K562 (cell line): ENCODE results near the gene ACTN3. TPM values are rescaled to one million over a fixed set of nuclear protein-coding genes. Genes with fewer than 3 reads are reported as not detected.
A peak's percentile ranks its signal among the peaks of the same experiment; 100 is the strongest.

Experiments
- ATF1 ChIP-seq, 2 experiments: fragments of 450-650 bp in 1 of 2; IDR thresholded peaks; 2 replicates each; pipeline ENCODE4 v1.6.1; 2016; ENCODE audit warnings: missing compliant biosample characterization in 1 of 2, missing genetic modification characterization in 1 of 2
- CREBBP ChIP-seq: IDR thresholded peaks from one replicate; pipeline ENCODE4 v1.6.1; 2012; ENCODE audit warnings: low read depth, mild to moderate bottlenecking, control low read depth, inconsistent platforms, low read length
- MCM7 ChIP-seq, 2 experiments: fragments of 450-650 bp; IDR thresholded peaks; 2 replicates each; pipeline ENCODE4 v1.6.1; 2016 to 2018
- NFE2 ChIP-seq: IDR thresholded peaks from 2 replicates; pipeline ENCODE4 v1.6.1; 2014; ENCODE audit warnings: antibody characterized with exemption, low read depth
- NR2F6 ChIP-seq: fragments of 450-650 bp; formaldehyde crosslinking; IDR thresholded peaks from 2 replicates; pipeline ENCODE4 v1.4.0; 2020; ENCODE audit warnings: mild to moderate bottlenecking
- RAD51 ChIP-seq: fragments of 450-650 bp; IDR thresholded peaks from 2 replicates; pipeline ENCODE4 v1.7.1; 2016; ENCODE audit warnings: low read depth, mild to moderate bottlenecking, borderline replicate concordance
- RB1 ChIP-seq: fragments of 450-650 bp; IDR thresholded peaks from 2 replicates; pipeline ENCODE4 v1.6.1; 2017; ENCODE audit warnings: low read depth, mild to moderate bottlenecking
- RCOR1 ChIP-seq, 2 experiments: IDR thresholded peaks; 2 replicates each; pipeline ENCODE4 v1.6.1; 2012; ENCODE audit warnings: low read depth in 2 of 2, low read length in 2 of 2, borderline replicate concordance in 1 of 2, improper control_type of control experiment in 1 of 2
- SAFB2 ChIP-seq: fragments of 200-400 bp; formaldehyde crosslinking; IDR thresholded peaks from 2 replicates; pipeline ENCODE4 v1.6.1; 2018; ENCODE audit warnings: borderline replicate concordance, low read length, low read depth, moderate library complexity; ENCODE audit not compliant: severe bottlenecking
- ZNF133 ChIP-seq: fragments of 250-450 bp; sonication (Bioruptor Pico); IDR thresholded peaks from 2 replicates; pipeline ENCODE4 v1.4.0; 2020; ENCODE audit warnings: mild to moderate bottlenecking
- ZNF354B ChIP-seq: fragments of 250-450 bp; sonication (Bioruptor Pico); IDR thresholded peaks from 2 replicates; pipeline ENCODE4 v1.4.0; 2020
- ZNF431 ChIP-seq: sonication (generic); formaldehyde crosslinking; IDR thresholded peaks from 2 replicates; pipeline ENCODE4 v1.8.0; 2022; ENCODE audit warnings: mild to moderate bottlenecking, missing genetic modification reagents
- ZNF57 ChIP-seq: fragments of 450-650 bp; formaldehyde crosslinking; IDR thresholded peaks from 2 replicates; pipeline ENCODE4 v1.4.0; 2020; ENCODE audit warnings: mild to moderate bottlenecking, moderate library complexity
- polyA plus RNA-seq, 8 experiments: library from polyadenylated mRNA; depleted of rRNA in 4 of 8; stranded (reverse) in 5 of 8; unstranded in 3 of 8; fragments of >200 nt; fragmentation: Nextera tagmentation in 2 of 8; fragmentation: Illumina TruSeq in 1 of 8; extraction: Ambion mirVana in 2 of 8; extraction: Trizol in 1 of 8; gene quantifications; 2 replicates each; pipeline versions ENCODE4 v1.2.1 to v1.2.3, GENCODE V29; 2011 to 2014; ENCODE audit warnings: inconsistent platforms in 1 of 8, missing spikeins in 1 of 8
- total RNA-seq, 7 experiments: library from RNA; depleted of rRNA in 6 of 7; stranded (reverse); fragments of >200 nt in 6 of 7; fragmentation: Illumina TruSeq in 2 of 7; extraction: Trizol in 2 of 7; gene quantifications; 2 replicates each; pipeline versions ENCODE4 v1.2.1 to v1.2.3, GENCODE V29; 2011 to 2021; ENCODE audit warnings: low replicate concordance in 1 of 7
- TF ChIP-seq, protein P1 (sequence below): fragments of 250-450 bp; sonication (Bioruptor Pico); IDR thresholded peaks from 2 replicates; pipeline ENCODE4 v1.5.0; 2020; ENCODE audit warnings: mild to moderate bottlenecking, borderline replicate concordance
- TF ChIP-seq, protein P2 (sequence below): fragments of 250-450 bp; sonication (Bioruptor Pico); IDR thresholded peaks from 2 replicates; pipeline ENCODE4 v1.5.0; 2021
- TF ChIP-seq, protein P3 (sequence below), 2 experiments: fragments of 450-650 bp; conservative IDR thresholded peaks; 2 replicates each; pipeline ENCODE4 v1.6.1; 2017; ENCODE audit warnings: mild to moderate bottlenecking in 2 of 2, moderate library complexity in 2 of 2
- TF ChIP-seq, protein P4 (sequence below): IDR thresholded peaks from 3 replicates; pipeline ENCODE4 v1.6.1; 2011; ENCODE audit warnings: borderline replicate concordance, mild to moderate bottlenecking, moderate library complexity; ENCODE audit not compliant: insufficient read length; ENCODE audit errors: extremely low read depth
- TF ChIP-seq, protein P5 (sequence below): fragments of 450-650 bp; IDR thresholded peaks from 2 replicates; pipeline ENCODE4 v1.6.1; 2016; ENCODE audit warnings: mild to moderate bottlenecking

Gene ACTN3
- total and polyA plus RNA-seq, 9 of the 15 experiments (the other 6 are each of a cell fraction or from before 2014, with no cell fraction given) = not detected

DNA sequence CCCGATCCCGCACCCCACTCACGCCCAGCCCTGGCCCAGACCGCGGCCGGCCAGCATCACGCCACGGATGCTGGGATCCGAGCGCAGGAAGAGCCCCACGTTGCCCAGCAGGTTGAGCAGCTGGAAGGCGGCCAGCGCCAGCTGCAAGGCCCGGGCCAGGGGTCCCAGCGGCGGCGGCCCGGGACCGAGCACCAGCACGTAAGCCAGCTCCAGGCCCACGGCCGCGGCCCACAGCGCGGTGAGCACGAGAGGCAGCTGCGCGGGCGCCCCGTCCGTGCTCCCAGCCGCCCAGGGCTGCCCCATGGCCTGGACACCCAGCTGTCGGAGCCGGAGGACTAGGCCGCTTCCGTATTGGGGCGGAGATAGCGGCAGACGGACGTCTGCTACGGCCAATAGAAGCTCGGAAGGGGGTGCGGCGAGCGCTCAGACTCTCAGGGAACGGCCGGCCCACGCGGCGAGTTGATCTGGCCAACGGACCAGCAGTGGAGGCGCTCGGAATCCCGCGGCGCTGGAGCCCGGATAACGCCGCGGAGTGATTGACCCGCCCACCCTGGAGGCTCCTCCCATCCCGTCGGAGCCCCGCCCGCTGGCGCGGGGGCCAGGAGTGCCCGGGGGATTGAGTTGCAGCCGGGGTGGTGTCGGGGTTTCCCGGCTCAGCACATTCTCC lies 869 bp upstream of the ACTN3 start, which contains the start of gene ZDHHC24 (continued):
- TF ChIP-seq NFE2 (no peak), ZNF57 (CRISPR knock-in tag) (no peak), ZNF431 (peak; percentile 71; the same call in 1 of the 2 replicates), ATF1 (CRISPR knock-in tag; IDR thresholded peaks at IDR 0.05) (no peak), ATF1 (tag; IDR thresholded peaks at IDR 0.05) (peak; percentile 79), ZNF133 (CRISPR knock-in tag) (no peak), RCOR1 (IDR thresholded peaks at IDR 0.05; ENCODE audit: borderline replicate concordance in 1 of 2, low read depth in 2 of 2, low read length in 2 of 2) (no peak), ZNF354B (no peak), NR2F6 (CRISPR knock-in tag) (no peak), CREBBP (no peak), RB1 (peak; percentile 81), SAFB2 (no peak), RAD51 (no peak), MCM7 (IDR thresholded peaks at IDR 0.05) (no peak)
- TF ChIP-seq, protein P1, sequence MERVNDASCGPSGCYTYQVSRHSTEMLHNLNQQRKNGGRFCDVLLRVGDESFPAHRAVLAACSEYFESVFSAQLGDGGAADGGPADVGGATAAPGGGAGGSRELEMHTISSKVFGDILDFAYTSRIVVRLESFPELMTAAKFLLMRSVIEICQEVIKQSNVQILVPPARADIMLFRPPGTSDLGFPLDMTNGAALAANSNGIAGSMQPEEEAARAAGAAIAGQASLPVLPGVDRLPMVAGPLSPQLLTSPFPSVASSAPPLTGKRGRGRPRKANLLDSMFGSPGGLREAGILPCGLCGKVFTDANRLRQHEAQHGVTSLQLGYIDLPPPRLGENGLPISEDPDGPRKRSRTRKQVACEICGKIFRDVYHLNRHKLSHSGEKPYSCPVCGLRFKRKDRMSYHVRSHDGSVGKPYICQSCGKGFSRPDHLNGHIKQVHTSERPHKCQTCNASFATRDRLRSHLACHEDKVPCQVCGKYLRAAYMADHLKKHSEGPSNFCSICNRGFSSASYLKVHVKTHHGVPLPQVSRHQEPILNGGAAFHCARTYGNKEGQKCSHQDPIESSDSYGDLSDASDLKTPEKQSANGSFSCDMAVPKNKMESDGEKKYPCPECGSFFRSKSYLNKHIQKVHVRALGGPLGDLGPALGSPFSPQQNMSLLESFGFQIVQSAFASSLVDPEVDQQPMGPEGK = no peak
- TF ChIP-seq, protein P2, sequence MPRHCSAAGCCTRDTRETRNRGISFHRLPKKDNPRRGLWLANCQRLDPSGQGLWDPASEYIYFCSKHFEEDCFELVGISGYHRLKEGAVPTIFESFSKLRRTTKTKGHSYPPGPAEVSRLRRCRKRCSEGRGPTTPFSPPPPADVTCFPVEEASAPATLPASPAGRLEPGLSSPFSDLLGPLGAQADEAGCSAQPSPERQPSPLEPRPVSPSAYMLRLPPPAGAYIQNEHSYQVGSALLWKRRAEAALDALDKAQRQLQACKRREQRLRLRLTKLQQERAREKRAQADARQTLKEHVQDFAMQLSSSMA (CRISPR knock-in tag) = no peak
- TF ChIP-seq, protein P3, sequence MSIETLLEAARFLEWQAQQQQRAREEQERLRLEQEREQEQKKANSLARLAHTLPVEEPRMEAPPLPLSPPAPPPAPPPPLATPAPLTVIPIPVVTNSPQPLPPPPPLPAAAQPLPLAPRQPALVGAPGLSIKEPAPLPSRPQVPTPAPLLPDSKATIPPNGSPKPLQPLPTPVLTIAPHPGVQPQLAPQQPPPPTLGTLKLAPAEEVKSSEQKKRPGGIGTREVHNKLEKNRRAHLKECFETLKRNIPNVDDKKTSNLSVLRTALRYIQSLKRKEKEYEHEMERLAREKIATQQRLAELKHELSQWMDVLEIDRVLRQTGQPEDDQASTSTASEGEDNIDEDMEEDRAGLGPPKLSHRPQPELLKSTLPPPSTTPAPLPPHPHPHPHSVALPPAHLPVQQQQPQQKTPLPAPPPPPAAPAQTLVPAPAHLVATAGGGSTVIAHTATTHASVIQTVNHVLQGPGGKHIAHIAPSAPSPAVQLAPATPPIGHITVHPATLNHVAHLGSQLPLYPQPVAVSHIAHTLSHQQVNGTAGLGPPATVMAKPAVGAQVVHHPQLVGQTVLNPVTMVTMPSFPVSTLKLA (conservative IDR thresholded peaks at IDR 0.05) = peak; percentile 83 to 94
- TF ChIP-seq, protein P4, sequence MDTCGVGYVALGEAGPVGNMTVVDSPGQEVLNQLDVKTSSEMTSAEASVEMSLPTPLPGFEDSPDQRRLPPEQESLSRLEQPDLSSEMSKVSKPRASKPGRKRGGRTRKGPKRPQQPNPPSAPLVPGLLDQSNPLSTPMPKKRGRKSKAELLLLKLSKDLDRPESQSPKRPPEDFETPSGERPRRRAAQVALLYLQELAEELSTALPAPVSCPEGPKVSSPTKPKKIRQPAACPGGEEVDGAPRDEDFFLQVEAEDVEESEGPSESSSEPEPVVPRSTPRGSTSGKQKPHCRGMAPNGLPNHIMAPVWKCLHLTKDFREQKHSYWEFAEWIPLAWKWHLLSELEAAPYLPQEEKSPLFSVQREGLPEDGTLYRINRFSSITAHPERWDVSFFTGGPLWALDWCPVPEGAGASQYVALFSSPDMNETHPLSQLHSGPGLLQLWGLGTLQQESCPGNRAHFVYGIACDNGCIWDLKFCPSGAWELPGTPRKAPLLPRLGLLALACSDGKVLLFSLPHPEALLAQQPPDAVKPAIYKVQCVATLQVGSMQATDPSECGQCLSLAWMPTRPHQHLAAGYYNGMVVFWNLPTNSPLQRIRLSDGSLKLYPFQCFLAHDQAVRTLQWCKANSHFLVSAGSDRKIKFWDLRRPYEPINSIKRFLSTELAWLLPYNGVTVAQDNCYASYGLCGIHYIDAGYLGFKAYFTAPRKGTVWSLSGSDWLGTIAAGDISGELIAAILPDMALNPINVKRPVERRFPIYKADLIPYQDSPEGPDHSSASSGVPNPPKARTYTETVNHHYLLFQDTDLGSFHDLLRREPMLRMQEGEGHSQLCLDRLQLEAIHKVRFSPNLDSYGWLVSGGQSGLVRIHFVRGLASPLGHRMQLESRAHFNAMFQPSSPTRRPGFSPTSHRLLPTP = no peak
- TF ChIP-seq, protein P5, sequence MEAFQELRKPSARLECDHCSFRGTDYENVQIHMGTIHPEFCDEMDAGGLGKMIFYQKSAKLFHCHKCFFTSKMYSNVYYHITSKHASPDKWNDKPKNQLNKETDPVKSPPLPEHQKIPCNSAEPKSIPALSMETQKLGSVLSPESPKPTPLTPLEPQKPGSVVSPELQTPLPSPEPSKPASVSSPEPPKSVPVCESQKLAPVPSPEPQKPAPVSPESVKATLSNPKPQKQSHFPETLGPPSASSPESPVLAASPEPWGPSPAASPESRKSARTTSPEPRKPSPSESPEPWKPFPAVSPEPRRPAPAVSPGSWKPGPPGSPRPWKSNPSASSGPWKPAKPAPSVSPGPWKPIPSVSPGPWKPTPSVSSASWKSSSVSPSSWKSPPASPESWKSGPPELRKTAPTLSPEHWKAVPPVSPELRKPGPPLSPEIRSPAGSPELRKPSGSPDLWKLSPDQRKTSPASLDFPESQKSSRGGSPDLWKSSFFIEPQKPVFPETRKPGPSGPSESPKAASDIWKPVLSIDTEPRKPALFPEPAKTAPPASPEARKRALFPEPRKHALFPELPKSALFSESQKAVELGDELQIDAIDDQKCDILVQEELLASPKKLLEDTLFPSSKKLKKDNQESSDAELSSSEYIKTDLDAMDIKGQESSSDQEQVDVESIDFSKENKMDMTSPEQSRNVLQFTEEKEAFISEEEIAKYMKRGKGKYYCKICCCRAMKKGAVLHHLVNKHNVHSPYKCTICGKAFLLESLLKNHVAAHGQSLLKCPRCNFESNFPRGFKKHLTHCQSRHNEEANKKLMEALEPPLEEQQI = no peak
